GM12878 (cell line): ENCODE data around the gene FKBP11. TPM values are rescaled to one million over a fixed set of nuclear protein-coding genes. Genes with fewer than 3 reads are reported as not detected.

Experiments
- ATAC-seq: fragments of 200-7000 bp; cut with Tn5 transposase; 3 replicates; pipeline ENCODE4 v1.9.1; 2020; ENCODE audit warnings: mild to moderate bottlenecking, moderate library complexity
- BruUV-seq: library from RNA; stranded (reverse); fragments of 400-500 nt; replicated peaks from 2 replicates; lab custom pipeline; 2021; lab: Mats Ljungman, UMichigan
- CTCF ChIA-PET: fragments of 300-600 bp; sonication (Branson Sonifier 250); formaldehyde crosslinking; extraction: SDS; loops from one replicate; lab custom pipeline; 2021; ENCODE audit warnings: inconsistent platforms; lab: Yijun Ruan, JAX
- POLR2A ChIA-PET: fragments of 350-600 bp; formaldehyde crosslinking; extraction: SDS; loops from one replicate; lab custom pipeline; 2021; ENCODE audit warnings: inconsistent platforms; lab: Charles Lee
- RAD21 ChIA-PET: fragments of 300-600 bp; sonication (Branson Sonifier 250); formaldehyde crosslinking; loops from one replicate; lab custom pipeline; 2023; ENCODE audit warnings: antibody characterized with exemption; ENCODE audit not compliant: unreplicated experiment; lab: Charles Lee
- SMC1A ChIA-PET: fragments of 300-600 bp; sonication (Branson Sonifier 250); formaldehyde crosslinking; loops from one replicate; lab custom pipeline; 2023; ENCODE audit not compliant: unreplicated experiment, uncharacterized antibody; lab: Charles Lee
- DNase-seq: peaks from one replicate; pipeline ENCODE4 v3.0.0-alpha.2; 2011; ENCODE audit warnings: low read depth, low spot score
- FAIRE-seq: peaks from 3 replicates; lab custom pipeline; 2011; peaks lifted over from hg19 to GRCh38; lab: Jason Lieb, UNC
- H2AFZ ChIP-seq: 2 replicates; pipeline ENCODE4 v1.6.0; 2011; ENCODE audit warnings: low read depth, low read length, control low read depth; ENCODE audit not compliant: control insufficient read depth
- H3K27ac ChIP-seq: 2 replicates; pipeline ENCODE4 v1.5.1; 2011; ENCODE audit warnings: control low read depth; ENCODE audit not compliant: control insufficient read depth, insufficient read depth
- H3K27me3 ChIP-seq, 2 experiments: replicated peaks in 1 of 2; 2 replicates each; pipeline versions ENCODE4 v1.6.0 to v1.6.1; 2011; ENCODE audit warnings: low read length in 1 of 2; ENCODE audit not compliant: control insufficient read depth in 2 of 2, insufficient read depth in 2 of 2
- H3K36me3 ChIP-seq, 2 experiments: 2 replicates each; pipeline ENCODE4 v1.5.1; 2011; ENCODE audit warnings: low read length in 1 of 2; ENCODE audit not compliant: control insufficient read depth in 2 of 2, insufficient read depth in 2 of 2
- H3K4me1 ChIP-seq: 2 replicates; pipeline ENCODE4 v1.6.1; 2011; ENCODE audit warnings: mild to moderate bottlenecking, low read length, moderate library complexity, mixed read lengths; ENCODE audit not compliant: control insufficient read depth, insufficient read depth
- H3K4me2 ChIP-seq: 2 replicates; pipeline ENCODE4 v1.6.0; 2011; ENCODE audit warnings: control low read depth; ENCODE audit not compliant: control insufficient read depth, insufficient read depth
- H3K4me3 ChIP-seq: fragments of 200-600 bp; sonication (generic); 2 replicates; pipeline ENCODE4 v1.5.1; 2016
- H3K79me2 ChIP-seq: 2 replicates; pipeline ENCODE4 v1.6.0; 2011; ENCODE audit warnings: low read length; ENCODE audit not compliant: control insufficient read depth, insufficient read depth
- H3K9ac ChIP-seq: 2 replicates; pipeline ENCODE4 v1.8.0; 2011; ENCODE audit warnings: low read length, control low read depth, mixed read lengths; ENCODE audit not compliant: control insufficient read depth, insufficient read depth
- H3K9me3 ChIP-seq: replicated peaks from 3 replicates; pipeline ENCODE4 v1.5.1; 2011; ENCODE audit warnings: mild to moderate bottlenecking, low read length; ENCODE audit not compliant: control insufficient read depth, insufficient read depth
- H4K20me1 ChIP-seq: 2 replicates; pipeline ENCODE4 v1.6.0; 2011; ENCODE audit not compliant: control insufficient read depth, insufficient read depth
- CBFB ChIP-seq: IDR thresholded peaks from 2 replicates; pipeline ENCODE4 v1.6.1; 2016; ENCODE audit warnings: antibody characterized with exemption, low read depth
- CREB1 ChIP-seq: IDR thresholded peaks from 2 replicates; pipeline ENCODE4 v1.6.1; 2012; ENCODE audit warnings: low read depth, mild to moderate bottlenecking, inconsistent platforms
- ESRRA ChIP-seq: IDR thresholded peaks from 2 replicates; pipeline ENCODE4 v1.6.1; 2012; ENCODE audit warnings: mild to moderate bottlenecking, low read length, improper control_type of control experiment
- ETV6 ChIP-seq, 2 experiments: fragments of 450-650 bp in 1 of 2; IDR thresholded peaks in 1 of 2; conservative IDR thresholded peaks in 1 of 2; 2 replicates each; pipeline ENCODE4 v1.6.1; 2014; ENCODE audit warnings: antibody characterized with exemption in 1 of 2, borderline replicate concordance in 1 of 2, low read depth in 1 of 2, mild to moderate bottlenecking in 1 of 2, moderate library complexity in 1 of 2
- HDAC2 ChIP-seq: fragments of 200-600 bp; sonication (generic); IDR thresholded peaks from 2 replicates; pipeline ENCODE4 v1.6.1; 2017
- IRF5 ChIP-seq: fragments of 450-650 bp; IDR thresholded peaks from 2 replicates; pipeline ENCODE4 v1.6.1; 2017; ENCODE audit warnings: borderline replicate concordance
- NFIC ChIP-seq: IDR thresholded peaks from 2 replicates; pipeline ENCODE4 v1.6.1; 2012; ENCODE audit warnings: low read depth, mild to moderate bottlenecking, inconsistent platforms, low read length, moderate library complexity
- NKRF ChIP-seq: fragments of 450-650 bp; conservative IDR thresholded peaks from 2 replicates; pipeline ENCODE4 v1.6.1; 2017; ENCODE audit warnings: mild to moderate bottlenecking, moderate library complexity
- POU2F2 ChIP-seq: IDR thresholded peaks from 3 replicates; pipeline ENCODE4 v1.6.1; 2011; ENCODE audit warnings: low read depth, mild to moderate bottlenecking, low read length, borderline replicate concordance
- SMAD1 ChIP-seq: fragments of 450-650 bp; IDR thresholded peaks from 2 replicates; pipeline ENCODE4 v1.6.1; 2018; ENCODE audit warnings: mild to moderate bottlenecking, low read depth; ENCODE audit not compliant: partially characterized antibody
- ZNF207 ChIP-seq: fragments of 450-650 bp; IDR thresholded peaks from 2 replicates; pipeline ENCODE4 v1.6.1; 2014; ENCODE audit warnings: antibody characterized with exemption, mild to moderate bottlenecking, borderline replicate concordance
- ZNF217 ChIP-seq: fragments of 450-650 bp; IDR thresholded peaks from 2 replicates; pipeline ENCODE4 v1.6.1; 2017; ENCODE audit warnings: antibody characterized with exemption, mild to moderate bottlenecking
- ZNF592 ChIP-seq: fragments of 450-650 bp; IDR thresholded peaks from 2 replicates; pipeline ENCODE4 v1.6.1; 2017; ENCODE audit warnings: mild to moderate bottlenecking, moderate library complexity
- ZZZ3 ChIP-seq: IDR thresholded peaks from 2 replicates; pipeline ENCODE4 v1.6.1; 2011; ENCODE audit warnings: low read depth; ENCODE audit not compliant: control insufficient read depth, insufficient read length
- WGBS: methylation state at CpG from one replicate; pipeline ENCODE4 v1.1.6; 2016; ENCODE audit warnings: low lambda C conversion rate; ENCODE audit not compliant: insufficient replicate concordance, insufficient coverage; ENCODE audit errors: missing lambda C conversion rate; 5-methylcytosine and 5-hydroxymethylcytosine counted together
- in situ Hi-C: fragments of 300-500 bp; cut with MboI; formaldehyde crosslinking; loops from 9 replicates; pipeline ENCODE4 v1.14.3; 2018; ENCODE audit warnings: mixed read lengths
- intact Hi-C: fragments of 100-400 bp; cut with micrococcal nuclease; formaldehyde crosslinking; loops from one replicate; pipeline ENCODE4 v1.14.2; 2022; ENCODE audit not compliant: unreplicated experiment
- polyA plus RNA-seq, 11 experiments: library from polyadenylated mRNA; depleted of rRNA in 4 of 11; unstranded in 6 of 11; stranded (reverse) in 5 of 11; fragments of >200 nt; fragmentation: Nextera tagmentation in 4 of 11; fragmentation: Illumina TruSeq in 1 of 11; extraction: Ambion mirVana in 4 of 11; extraction: Trizol in 1 of 11; gene quantifications; 1 replicate in 1 of 11; 2 replicates in 10 of 11; pipeline versions ENCODE4 v1.2.1 to v1.2.3, GENCODE V29; 2011 to 2016; ENCODE audit warnings: inconsistent platforms in 2 of 11, missing spikeins in 2 of 11, low read depth in 1 of 11
- total RNA-seq, 4 experiments: library from RNA; depleted of rRNA in 3 of 4; stranded (reverse); fragments of >200 nt in 3 of 4; fragmentation: Illumina TruSeq in 1 of 4; extraction: Trizol in 1 of 4; gene quantifications; 2 replicates each; pipeline versions ENCODE4 v1.2.1 to v1.2.3, GENCODE V29; 2013 to 2021

The FKBP11 gene
- total and polyA plus RNA-seq, 10 of the 15 experiments (the other 5 are each of a cell fraction or from before 2014, with no cell fraction given) = 25.0 to 135 (median 56.5) TPM

- no peaks in the 10 kb centered on the region for H4K20me1 ChIP-seq
- BruUV-seq = no TSS peak
- H3K4me2 ChIP-seq = peak overlapping the region; percentile 63; the same call in 1 of the 2 replicates
- ChIA-PET SMC1A (interaction anchor here (1.0 to 2.2 kb wide), 2 partner anchors 14 to 36 kb away, joined by 3 to 9 read pairs; no protein-coding TSS in a partner anchor), RAD21 (interaction anchor here (1.1 to 4.3 kb wide), 4 partner anchors 8 to 18 kb away, joined by 3 to 35 read pairs (median 6); partner anchors contain the start of genes ARF3 and WNT1), CTCF (interaction anchor here (0.6 to 7.1 kb wide), 9 partner anchors 8 to 155 kb away, joined by 3 to 65 read pairs (median 4); no protein-coding TSS in a partner anchor), POLR2A (interaction anchor here (0.6 to 7.4 kb wide), 4 partner anchors 15 to 293 kb away, joined by 3 to 86 read pairs (median 3); partner anchors contain the start of gene ARF3)
- H3K27me3 ChIP-seq = peaks cover 19 to 30% of the 10 kb centered on the region in 2 experiments
- TF ChIP-seq ZNF592 (no peak), ESRRA (no peak), ZNF217 (no peak), ETV6 (conservative IDR thresholded peaks at IDR 0.05 in 1 of 2, IDR thresholded peaks at IDR 0.05 in 1 of 2; ENCODE audit: borderline replicate concordance in 1 of 2, low read depth in 1 of 2) (no peak), NFIC (no peak), CBFB (no peak), ZZZ3 (no peak), ZNF207 (no peak), CREB1 (no peak), IRF5 (no peak), NKRF (no peak), POU2F2 (no peak), HDAC2 (no peak), SMAD1 (no peak)
- no peaks in the 10 kb centered on the region for H3K36me3 ChIP-seq
- no peaks in the 10 kb centered on the region for H3K9me3 ChIP-seq
- peaks cover 47% of the 10 kb centered on the region for H3K4me1 ChIP-seq
- ATAC-seq (no peak), DNase-seq (no peak), FAIRE-seq (no peak)
- no peaks in the 10 kb centered on the region for H3K79me2 ChIP-seq
- WGBS = 47% methylated on average over 10 of the region's 10 CpGs
- no peak overlapping the region for H2AFZ ChIP-seq
- in situ Hi-C loops = no loop called here
- intact Hi-C loops = no loop called here
- H3K4me3 ChIP-seq = peak overlapping the region; percentile 40; the same call in 1 of the 2 replicates
- H3K27ac ChIP-seq = no peak overlapping the region
- no peak overlapping the region for H3K9ac ChIP-seq
Observed at GRCh38 chr12:48970702-48971334, 45.5 kb upstream of the FKBP11 start.
